Glutamatergic neuron (in vitro differentiated cells): Measurements from ENCODE around the gene GRSF1. TPM values are rescaled to one million over a fixed set of nuclear protein-coding genes. Genes with fewer than 3 reads are reported as not detected.
"Not testable (repeated sequence)": the region's sequence is repeated elsewhere in the genome, so short reads cannot be mapped to it uniquely, and the experiment has no call there.

Experiments used
- DNase-seq: peaks from one replicate; pipeline ENCODE4 v3.0.0; 2022
- H3K27ac Mint-ChIP-seq: one replicate; pipeline ENCODE4 v1.8.0; 2020; ENCODE audit warnings: mild to moderate bottlenecking, mixed read lengths, inconsistent platforms; ENCODE audit not compliant: unreplicated experiment
- H3K27me3 Mint-ChIP-seq: one replicate; pipeline ENCODE4 v1.8.0; 2020; ENCODE audit warnings: mild to moderate bottlenecking, moderate library complexity, mixed read lengths, inconsistent platforms; ENCODE audit not compliant: unreplicated experiment
- H3K36me3 Mint-ChIP-seq: one replicate; pipeline ENCODE4 v1.8.0; 2020; ENCODE audit warnings: mild to moderate bottlenecking, mixed read lengths, inconsistent platforms; ENCODE audit not compliant: unreplicated experiment
- H3K4me1 Mint-ChIP-seq: one replicate; pipeline ENCODE4 v1.8.0; 2020; ENCODE audit warnings: mild to moderate bottlenecking, low read depth, mixed read lengths, inconsistent platforms; ENCODE audit not compliant: unreplicated experiment
- H3K4me3 Mint-ChIP-seq: one replicate; pipeline ENCODE4 v1.8.0; 2020; ENCODE audit warnings: mild to moderate bottlenecking, mixed read lengths, inconsistent platforms; ENCODE audit not compliant: unreplicated experiment
- H3K9me3 Mint-ChIP-seq: one replicate; pipeline ENCODE4 v1.8.0; 2020; ENCODE audit warnings: mild to moderate bottlenecking, moderate library complexity, mixed read lengths, inconsistent platforms; ENCODE audit not compliant: unreplicated experiment
- CTCF ChIP-seq: fragments of 200-600 bp; sonication (generic); IDR thresholded peaks from one replicate; pipeline ENCODE4 v1.5.0; 2021; ENCODE audit not compliant: partially characterized antibody, unreplicated experiment
- total RNA-seq: library from RNA; stranded (reverse); fragmentation: NEBNext Ultra II Directional; extraction: Animal tissue kit (Norgen Biotek cat#: 25700); gene quantifications from one replicate; pipeline ENCODE4 v1.2.1, GENCODE V29; 2021; ENCODE audit not compliant: unreplicated experiment

The GRSF1 gene
- total RNA-seq, 1 donor from 2014 or later, result 61.1 TPM

GRCh38 chr4:70842761-70843435 lies 3.2 kb upstream of the GRSF1 start:
- DNase-seq, result no peak
- no peaks in the 10 kb centered on the region for H3K4me1 Mint-ChIP-seq
- H3K4me3 Mint-ChIP-seq, result no peak overlapping the region
- no peaks in the 10 kb centered on the region for H3K36me3 Mint-ChIP-seq
- TF ChIP-seq CTCF, result no peak
- H3K27ac Mint-ChIP-seq, result no peak overlapping the region
- peaks cover 9% of the 10 kb centered on the region for H3K27me3 Mint-ChIP-seq
- peaks cover 7% of the 10 kb centered on the region for H3K9me3 Mint-ChIP-seq

- peaks cover under 1% of the 10 kb centered on the region for H3K4me1 Mint-ChIP-seq
- DNase-seq, result no peak
- no peak for TF ChIP-seq CTCF
- H3K9me3 Mint-ChIP-seq, result peaks cover 7% of the 10 kb centered on the region
- H3K27ac Mint-ChIP-seq, result no peak overlapping the region
- no peak overlapping the region for H3K4me3 Mint-ChIP-seq
- H3K36me3 Mint-ChIP-seq, result no peaks in the 10 kb centered on the region
- H3K27me3 Mint-ChIP-seq, result peaks cover 9% of the 10 kb centered on the region
Measured at GRCh38 chr4:70841951-70842350, 2.3 kb upstream of the GRSF1 start.

- H3K27ac Mint-ChIP-seq, result no peak overlapping the region
- peak overlapping the region; percentile 28 for H3K4me3 Mint-ChIP-seq
Measured at GRCh38 chr4:70841211-70841610, 1.5 kb upstream of the GRSF1 start.

GRCh38 chr4:70840631-70841030 lies 941 bp upstream of the GRSF1 start:
- DNase-seq, H3K4me3 Mint-ChIP-seq, H3K9me3 Mint-ChIP-seq, H3K36me3 Mint-ChIP-seq, H3K27ac Mint-ChIP-seq, H3K4me1 Mint-ChIP-seq: not testable (repeated sequence)
- peaks cover 13% of the 10 kb centered on the region for H3K27me3 Mint-ChIP-seq

More at GRCh38 chr4:70841211-70841610, 1.5 kb upstream of the GRSF1 start:
- H3K9me3 Mint-ChIP-seq, result peaks cover 10% of the 10 kb centered on the region
- peaks cover 5% of the 10 kb centered on the region for H3K4me1 Mint-ChIP-seq
- no peaks in the 10 kb centered on the region for H3K36me3 Mint-ChIP-seq
- peaks cover 13% of the 10 kb centered on the region for H3K27me3 Mint-ChIP-seq
- no peak for TF ChIP-seq CTCF
- no peak for DNase-seq

GRCh38 chr4:70840137-70840536 lies 447 bp upstream of the GRSF1 start:
- H3K4me3 Mint-ChIP-seq, result peak overlapping the region; percentile 77
- peaks cover 13% of the 10 kb centered on the region for H3K27me3 Mint-ChIP-seq
- H3K36me3 Mint-ChIP-seq, H3K9me3 Mint-ChIP-seq, H3K4me1 Mint-ChIP-seq, H3K27ac Mint-ChIP-seq: not testable (repeated sequence)
- peak; percentile 43 for DNase-seq
